Activated CD8-positive, alpha-beta T cell treated with anti-CD3 and anti-CD28 coated beads for 36 hours (primary cell): ENCODE measurements around the gene HOXC9. TPM values are rescaled to one million over a fixed set of nuclear protein-coding genes. Genes with fewer than 3 reads are reported as not detected.

Source experiments
- ATAC-seq: fragments of 200-7000 bp; cut with Tn5 transposase; one replicate; pipeline ENCODE4 v1.10.0; 2021; ENCODE audit warnings: mild to moderate bottlenecking, moderate library complexity
- CTCF ChIA-PET: fragments of 350-600 bp; sonication (Branson Sonifier 250); formaldehyde crosslinking; loops from one replicate; lab custom pipeline; 2021; ENCODE audit warnings: antibody characterized with exemption; lab: Charles Lee
- POLR2A ChIA-PET: fragments of 350-600 bp; sonication (Branson Sonifier 250); formaldehyde crosslinking; loops from one replicate; lab custom pipeline; 2021; ENCODE audit warnings: antibody characterized with exemption; lab: Charles Lee
- DNase-seq: peaks from one replicate; pipeline ENCODE4 v3.0.0-alpha.2; 2020
- H3K27ac Mint-ChIP-seq: one replicate; pipeline ENCODE4 v1.8.0; 2021; ENCODE audit warnings: mild to moderate bottlenecking, mixed read lengths
- H3K27me3 Mint-ChIP-seq: one replicate; pipeline ENCODE4 v1.8.0; 2021; ENCODE audit warnings: mixed read lengths
- H3K36me3 Mint-ChIP-seq: one replicate; pipeline ENCODE4 v1.8.0; 2021; ENCODE audit warnings: low read depth, mixed read lengths
- H3K4me1 Mint-ChIP-seq: one replicate; pipeline ENCODE4 v1.8.0; 2021; ENCODE audit warnings: low read depth, mixed read lengths
- H3K4me3 Mint-ChIP-seq: one replicate; pipeline ENCODE4 v1.8.0; 2021; ENCODE audit warnings: mild to moderate bottlenecking, moderate library complexity, mixed read lengths
- H3K9me3 Mint-ChIP-seq: one replicate; pipeline ENCODE4 v1.8.0; 2021; ENCODE audit warnings: mixed read lengths
- CTCF ChIP-seq: fragments of 200-600 bp; IDR thresholded peaks from one replicate; pipeline ENCODE4 v1.8.0; 2022; ENCODE audit warnings: antibody characterized with exemption, mild to moderate bottlenecking
- intact Hi-C: fragments of 100-400 bp; cut with micrococcal nuclease; formaldehyde crosslinking; loops from one replicate; pipeline ENCODE4 v1.10.0; 2022
- total RNA-seq, 2 experiments: library from RNA; stranded (reverse); gene quantifications; one replicate each; pipeline ENCODE4 v1.2.3, GENCODE V29; 2021

Gene HOXC9
- total RNA-seq, 2 experiments from 2014 or later: not detected

- Mint-ChIP-seq H3K27me3 (peaks cover 85% of the 10 kb centered on the region), H3K27ac (no peak overlapping the region), H3K9me3 (no peaks in the 10 kb centered on the region), H3K36me3 (no peaks in the 10 kb centered on the region), H3K4me3 (no peak overlapping the region), H3K4me1 (peaks cover 17% of the 10 kb centered on the region)
- TF ChIP-seq CTCF: no peak
- DNase-seq (no peak), ATAC-seq (no peak)
- POLR2A ChIA-PET: interaction anchor here (0.9 kb wide), 1 partner anchor 15 kb away, joined by 4 read pairs; the partner anchor contains the start of gene HOXC11
- CTCF ChIA-PET: interaction anchor here (1.2 to 2.1 kb wide), 3 partner anchors 12 to 47 kb away, joined by 3 to 10 read pairs (median 6); partner anchors contain the start of gene HOXC10
- intact Hi-C loops: loop anchor here (5.0 kb wide), 1 partner anchor 34 kb away; no protein-coding TSS in a partner anchor
Measured at GRCh38 chr12:53958128-53958527, 41.8 kb upstream of the HOXC9 start.

DNA sequence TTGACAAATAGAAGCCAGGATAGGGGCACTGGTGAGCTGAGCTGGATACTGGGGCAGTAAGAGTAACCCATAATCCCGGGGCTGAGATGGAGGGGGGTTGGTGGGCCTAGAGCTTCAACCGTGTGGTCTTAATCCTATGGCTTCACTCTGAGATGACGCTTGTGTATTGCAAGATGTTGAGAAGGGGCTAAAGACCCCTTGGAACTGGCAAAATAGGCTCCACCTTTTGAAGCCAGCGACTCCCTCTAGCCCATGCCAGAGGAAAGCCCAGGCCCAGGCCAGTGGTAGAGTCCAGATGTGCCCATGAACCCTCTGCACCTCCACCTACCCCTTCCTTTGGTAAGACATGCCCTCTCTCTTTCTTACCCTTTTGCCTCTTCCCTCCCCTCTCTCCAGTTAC lies 40.6 kb upstream of the HOXC9 start:
- CTCF ChIA-PET: interaction anchor here (1.0 to 2.1 kb wide), 5 partner anchors 11 to 45 kb away, joined by 3 to 10 read pairs (median 3); partner anchors contain the start of gene HOXC10
- peaks cover 24% of the 10 kb centered on the region for H3K4me1 Mint-ChIP-seq
- no peaks in the 10 kb centered on the region for H3K9me3 Mint-ChIP-seq
- no peak overlapping the region for H3K4me3 Mint-ChIP-seq
- no peak for ATAC-seq
- peaks cover 84% of the 10 kb centered on the region for H3K27me3 Mint-ChIP-seq
- intact Hi-C loops: loop anchor here (5.0 kb wide), 1 partner anchor 33 kb away; no protein-coding TSS in a partner anchor
- no peak for TF ChIP-seq CTCF
- POLR2A ChIA-PET: no interaction called here
- no peak for DNase-seq
- peaks cover 2% of the 10 kb centered on the region for H3K36me3 Mint-ChIP-seq
- no peak overlapping the region for H3K27ac Mint-ChIP-seq

- ChIA-PET POLR2A (interaction anchor here (1.5 kb wide), 1 partner anchor 37 kb away, joined by 7 read pairs; no protein-coding TSS in a partner anchor), CTCF (interaction anchor here (1.0 to 2.1 kb wide), 4 partner anchors 12 to 248 kb away, joined by 3 to 10 read pairs (median 3); no protein-coding TSS in a partner anchor)
- no peaks in the 10 kb centered on the region for H3K9me3 Mint-ChIP-seq
- H3K36me3 Mint-ChIP-seq: peaks cover 2% of the 10 kb centered on the region
- intact Hi-C loops: no loop called here
- no peak overlapping the region for H3K27ac Mint-ChIP-seq
- ATAC-seq (no peak), DNase-seq (no peak)
- peaks cover 30% of the 10 kb centered on the region for H3K4me1 Mint-ChIP-seq
- H3K27me3 Mint-ChIP-seq: peaks cover 87% of the 10 kb centered on the region
- H3K4me3 Mint-ChIP-seq: no peak overlapping the region
- no peak for TF ChIP-seq CTCF
Measured at GRCh38 chr12:53960187-53961024, 39.6 kb upstream of the HOXC9 start.

DNA sequence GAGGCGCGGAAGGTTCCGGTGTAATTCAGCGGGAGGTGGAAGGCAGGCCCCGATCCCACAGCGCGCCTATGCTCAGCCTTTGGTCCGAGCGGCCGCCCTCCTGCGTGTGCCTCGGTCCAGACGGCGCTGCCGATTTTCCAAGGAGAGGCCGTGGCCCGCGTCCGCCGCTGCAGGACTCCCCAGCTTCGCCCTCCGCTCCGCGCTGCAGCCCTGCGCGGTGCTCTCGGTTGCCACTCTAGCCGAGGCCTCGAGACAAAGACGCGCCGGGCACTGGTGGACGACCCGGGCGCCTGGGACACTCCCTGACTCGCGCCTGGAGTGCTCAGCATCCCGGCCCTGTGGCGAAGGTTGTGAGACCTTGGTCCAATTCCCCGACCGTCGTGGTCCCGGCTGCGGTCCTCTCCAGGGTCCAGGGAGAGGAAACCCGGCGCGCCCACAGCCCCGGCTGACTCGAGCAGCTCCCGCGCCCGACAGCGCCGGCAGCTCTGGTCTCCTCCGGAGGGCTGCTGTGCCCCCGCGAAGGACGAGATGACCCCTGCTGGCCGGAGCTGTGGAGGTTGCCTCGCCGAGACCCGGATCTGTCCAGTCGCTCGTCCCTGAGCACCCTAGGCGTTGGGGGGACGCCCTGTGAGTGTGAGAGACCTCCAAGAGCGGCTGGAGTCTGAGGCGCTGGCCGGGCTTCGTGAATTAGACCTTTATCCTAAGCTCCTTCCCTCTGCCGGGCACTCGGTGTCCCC lies 38.8 kb upstream of the HOXC9 start:
- Mint-ChIP-seq H3K4me3 (no peak overlapping the region), H3K4me1 (peaks cover 30% of the 10 kb centered on the region), H3K36me3 (peaks cover 2% of the 10 kb centered on the region), H3K9me3 (no peaks in the 10 kb centered on the region), H3K27me3 (peaks cover 87% of the 10 kb centered on the region), H3K27ac (no peak overlapping the region)
- intact Hi-C loops: no loop called here
- no peak for DNase-seq
- TF ChIP-seq CTCF: no peak
- POLR2A ChIA-PET: interaction anchor here (0.9 to 1.5 kb wide), 2 partner anchors 15 to 36 kb away, joined by 4 to 7 read pairs; no protein-coding TSS in a partner anchor
- CTCF ChIA-PET: interaction anchor here (1.0 to 2.1 kb wide), 2 partner anchors 214 to 247 kb away, joined by 3 to 7 read pairs; no protein-coding TSS in a partner anchor
- ATAC-seq: no peak
